Panc1 (cell line): ENCODE data around the gene MYLK3. TPM values are rescaled to one million over a fixed set of nuclear protein-coding genes. Genes with fewer than 3 reads are reported as not detected.

Experiments
- ATAC-seq: fragments of 200-7000 bp; cut with Tn5 transposase; 2 replicates; pipeline ENCODE4 v1.9.1; 2020; ENCODE audit warnings: mild to moderate bottlenecking, moderate library complexity
- BruUV-seq: library from RNA; stranded (reverse); fragments of 400-500 nt; replicated peaks from 2 replicates; lab custom pipeline; 2021; lab: Mats Ljungman, UMichigan
- CTCF ChIA-PET: fragments of 300-600 bp; sonication (Branson Sonifier 250); formaldehyde crosslinking; loops from one replicate; lab custom pipeline; 2022; ENCODE audit warnings: antibody characterized with exemption; lab: Charles Lee
- POLR2A ChIA-PET: fragments of 300-600 bp; sonication (Branson Sonifier 250); formaldehyde crosslinking; loops from one replicate; lab custom pipeline; 2022; ENCODE audit warnings: antibody characterized with exemption; lab: Charles Lee
- DNase-seq: peaks from one replicate; pipeline ENCODE4 v3.0.0-alpha.2; 2010; ENCODE audit warnings: low read depth, low spot score
- H3K27ac ChIP-seq: 2 replicates; pipeline ENCODE4 v1.5.1; 2011; ENCODE audit warnings: mild to moderate bottlenecking, low read length, inconsistent platforms
- H3K27me3 ChIP-seq: fragments of 200-500 bp; sonication (Bioruptor generic); 2 replicates; pipeline ENCODE4 v1.6.0; 2014; ENCODE audit warnings: low read length, inconsistent platforms; ENCODE audit not compliant: control insufficient read depth, insufficient read depth
- H3K36me3 ChIP-seq: fragments of 200-500 bp; sonication (Bioruptor generic); 2 replicates; pipeline ENCODE4 v1.5.1; 2014; ENCODE audit warnings: inconsistent platforms, mild to moderate bottlenecking, low read length, moderate library complexity; ENCODE audit not compliant: control insufficient read depth, insufficient read depth
- H3K4me1 ChIP-seq: 2 replicates; pipeline ENCODE4 v1.5.1; 2011; ENCODE audit warnings: inconsistent platforms, mild to moderate bottlenecking, low read length, moderate library complexity; ENCODE audit not compliant: control insufficient read depth, insufficient read depth
- H3K4me3 ChIP-seq, 2 experiments: 2 replicates each; pipeline ENCODE4 v1.5.1; 2011 to 2012; ENCODE audit warnings: low read depth in 2 of 2, low read length in 2 of 2, mild to moderate bottlenecking in 2 of 2, inconsistent platforms in 1 of 2, moderate library complexity in 1 of 2
- H3K9me3 ChIP-seq: fragments of 200-500 bp; sonication (Bioruptor generic); 2 replicates; pipeline ENCODE4 v1.5.1; 2014; ENCODE audit warnings: low read depth, mild to moderate bottlenecking, inconsistent platforms, low read length, moderate library complexity; ENCODE audit not compliant: control insufficient read depth, insufficient read depth
- POLR2AphosphoS5 ChIP-seq: IDR thresholded peaks from 2 replicates; pipeline ENCODE4 v1.6.1; 2012; ENCODE audit warnings: mild to moderate bottlenecking, low read depth, low read length, moderate library complexity
- SIN3A ChIP-seq: IDR thresholded peaks from 2 replicates; pipeline ENCODE4 v1.6.1; 2012; ENCODE audit warnings: low read depth, mild to moderate bottlenecking, low read length, moderate library complexity, borderline replicate concordance; ENCODE audit not compliant: insufficient read depth
- TCF7L2 ChIP-seq: IDR thresholded peaks from 2 replicates; pipeline ENCODE4 v1.6.1; 2011; ENCODE audit warnings: mild to moderate bottlenecking, low read depth, low read length, inconsistent platforms
- in situ Hi-C: cut with HindIII; loops from 2 replicates; pipeline ENCODE4 v1.10.0; 2016; ENCODE audit warnings: low sequenced_read_pairs, low pct_unique_long_range_greater_than_20kb
- intact Hi-C: fragments of 100-400 bp; cut with micrococcal nuclease; formaldehyde crosslinking; loops from one replicate; pipeline ENCODE4 v1.10.0; 2022; ENCODE audit not compliant: unreplicated experiment
- total RNA-seq: library from RNA; stranded (reverse); gene quantifications from one replicate; pipeline ENCODE4 v1.2.1, GENCODE V29; 2021; ENCODE audit not compliant: unreplicated experiment
- TF ChIP-seq, protein P1 (sequence below), 2 experiments: IDR thresholded peaks; 2 replicates each; pipeline ENCODE4 v1.6.1; 2011 to 2012; ENCODE audit warnings: low read depth in 2 of 2, control low read depth in 1 of 2, low read length in 1 of 2, mild to moderate bottlenecking in 1 of 2, moderate library complexity in 1 of 2; ENCODE audit not compliant: insufficient read depth in 1 of 2
- TF ChIP-seq, protein P2 (sequence below): fragments of 450-650 bp; IDR thresholded peaks from 2 replicates; pipeline ENCODE4 v1.5.1; 2017; ENCODE audit warnings: mild to moderate bottlenecking

MYLK3 gene
- total RNA-seq, 1 experiment from 2014 or later, result 0.31 TPM

DNA sequence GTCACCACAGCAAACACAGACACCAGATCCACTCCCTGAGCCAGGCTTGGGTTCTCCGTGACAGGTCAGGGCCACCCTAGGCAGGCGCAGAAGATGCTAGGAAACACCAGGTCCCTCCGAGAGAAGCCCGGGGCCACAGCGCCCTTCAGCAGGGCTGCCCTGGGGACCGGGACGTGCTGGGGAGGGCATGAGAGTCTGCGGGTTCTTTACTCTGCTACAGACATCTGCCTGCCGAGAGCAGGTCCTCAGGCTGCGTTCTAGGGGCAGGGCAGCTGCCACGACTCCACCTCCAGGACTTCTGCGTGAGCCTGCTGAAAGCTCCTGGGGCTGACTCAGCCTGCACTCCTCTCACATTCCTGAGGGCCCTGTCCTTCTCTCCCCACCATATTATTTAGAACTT, 11.4 kb downstream of the MYLK3 start:
- Histone ChIP-seq H3K36me3 (no peaks in the 10 kb centered on the region), H3K4me1 (no peaks in the 10 kb centered on the region), H3K4me3 (no peak overlapping the region), H3K27me3 (no peaks in the 10 kb centered on the region), H3K9me3 (no peaks in the 10 kb centered on the region), H3K27ac (no peak overlapping the region)
- in situ Hi-C loops, result no loop called here
- BruUV-seq, result no TSS peak
- POLR2A ChIA-PET, result no interaction called here
- CTCF ChIA-PET, result no interaction called here
- ATAC-seq, result no peak
- TF ChIP-seq SIN3A (no peak), TCF7L2 (no peak), POLR2AphosphoS5 (no peak)
- TF ChIP-seq, protein P1, sequence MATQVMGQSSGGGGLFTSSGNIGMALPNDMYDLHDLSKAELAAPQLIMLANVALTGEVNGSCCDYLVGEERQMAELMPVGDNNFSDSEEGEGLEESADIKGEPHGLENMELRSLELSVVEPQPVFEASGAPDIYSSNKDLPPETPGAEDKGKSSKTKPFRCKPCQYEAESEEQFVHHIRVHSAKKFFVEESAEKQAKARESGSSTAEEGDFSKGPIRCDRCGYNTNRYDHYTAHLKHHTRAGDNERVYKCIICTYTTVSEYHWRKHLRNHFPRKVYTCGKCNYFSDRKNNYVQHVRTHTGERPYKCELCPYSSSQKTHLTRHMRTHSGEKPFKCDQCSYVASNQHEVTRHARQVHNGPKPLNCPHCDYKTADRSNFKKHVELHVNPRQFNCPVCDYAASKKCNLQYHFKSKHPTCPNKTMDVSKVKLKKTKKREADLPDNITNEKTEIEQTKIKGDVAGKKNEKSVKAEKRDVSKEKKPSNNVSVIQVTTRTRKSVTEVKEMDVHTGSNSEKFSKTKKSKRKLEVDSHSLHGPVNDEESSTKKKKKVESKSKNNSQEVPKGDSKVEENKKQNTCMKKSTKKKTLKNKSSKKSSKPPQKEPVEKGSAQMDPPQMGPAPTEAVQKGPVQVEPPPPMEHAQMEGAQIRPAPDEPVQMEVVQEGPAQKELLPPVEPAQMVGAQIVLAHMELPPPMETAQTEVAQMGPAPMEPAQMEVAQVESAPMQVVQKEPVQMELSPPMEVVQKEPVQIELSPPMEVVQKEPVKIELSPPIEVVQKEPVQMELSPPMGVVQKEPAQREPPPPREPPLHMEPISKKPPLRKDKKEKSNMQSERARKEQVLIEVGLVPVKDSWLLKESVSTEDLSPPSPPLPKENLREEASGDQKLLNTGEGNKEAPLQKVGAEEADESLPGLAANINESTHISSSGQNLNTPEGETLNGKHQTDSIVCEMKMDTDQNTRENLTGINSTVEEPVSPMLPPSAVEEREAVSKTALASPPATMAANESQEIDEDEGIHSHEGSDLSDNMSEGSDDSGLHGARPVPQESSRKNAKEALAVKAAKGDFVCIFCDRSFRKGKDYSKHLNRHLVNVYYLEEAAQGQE (IDR thresholded peaks at IDR 0.05; ENCODE audit: insufficient read depth in 1 of 2, low read depth in 2 of 2, low read length in 1 of 2), result no peak
- TF ChIP-seq, protein P2, sequence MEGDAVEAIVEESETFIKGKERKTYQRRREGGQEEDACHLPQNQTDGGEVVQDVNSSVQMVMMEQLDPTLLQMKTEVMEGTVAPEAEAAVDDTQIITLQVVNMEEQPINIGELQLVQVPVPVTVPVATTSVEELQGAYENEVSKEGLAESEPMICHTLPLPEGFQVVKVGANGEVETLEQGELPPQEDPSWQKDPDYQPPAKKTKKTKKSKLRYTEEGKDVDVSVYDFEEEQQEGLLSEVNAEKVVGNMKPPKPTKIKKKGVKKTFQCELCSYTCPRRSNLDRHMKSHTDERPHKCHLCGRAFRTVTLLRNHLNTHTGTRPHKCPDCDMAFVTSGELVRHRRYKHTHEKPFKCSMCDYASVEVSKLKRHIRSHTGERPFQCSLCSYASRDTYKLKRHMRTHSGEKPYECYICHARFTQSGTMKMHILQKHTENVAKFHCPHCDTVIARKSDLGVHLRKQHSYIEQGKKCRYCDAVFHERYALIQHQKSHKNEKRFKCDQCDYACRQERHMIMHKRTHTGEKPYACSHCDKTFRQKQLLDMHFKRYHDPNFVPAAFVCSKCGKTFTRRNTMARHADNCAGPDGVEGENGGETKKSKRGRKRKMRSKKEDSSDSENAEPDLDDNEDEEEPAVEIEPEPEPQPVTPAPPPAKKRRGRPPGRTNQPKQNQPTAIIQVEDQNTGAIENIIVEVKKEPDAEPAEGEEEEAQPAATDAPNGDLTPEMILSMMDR, result no peak
- no peak for DNase-seq
- intact Hi-C loops, result no loop called here

DNA sequence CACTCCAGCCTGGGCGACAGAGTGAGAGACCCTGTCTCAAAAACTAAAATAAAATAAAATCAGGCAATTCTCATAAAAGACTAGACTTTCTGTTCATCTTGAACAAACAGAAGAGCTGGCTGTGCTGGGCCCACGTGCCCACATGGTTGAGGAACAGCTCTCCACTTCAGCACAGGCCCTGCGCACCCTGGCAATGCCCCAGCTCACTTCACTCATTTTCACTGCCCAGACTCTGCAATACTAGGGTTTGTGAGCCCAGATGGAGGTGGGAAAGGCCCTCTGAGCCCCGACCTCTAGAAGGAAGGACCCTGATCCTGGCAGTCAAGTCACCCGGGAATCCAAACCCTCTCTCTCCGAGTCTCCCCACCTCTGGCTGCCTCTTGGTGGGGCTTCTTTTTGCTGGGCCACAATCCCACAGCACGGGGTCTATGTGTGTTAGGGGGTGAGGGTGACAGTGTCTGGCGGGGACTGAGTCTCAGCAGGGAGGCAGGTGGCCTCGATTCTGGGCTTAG, 14.8 kb downstream of the MYLK3 start:
- in situ Hi-C loops, result no loop called here
- no peak for ATAC-seq
- H3K9me3 ChIP-seq, result no peaks in the 10 kb centered on the region
- H3K36me3 ChIP-seq, result no peaks in the 10 kb centered on the region
- TF ChIP-seq SIN3A (no peak), TCF7L2 (no peak), POLR2AphosphoS5 (no peak)
- TF ChIP-seq, protein P2, result no peak
- TF ChIP-seq, protein P1 (IDR thresholded peaks at IDR 0.05; ENCODE audit: insufficient read depth in 1 of 2, low read depth in 2 of 2, low read length in 1 of 2), result no peak
- no TSS peak for BruUV-seq
- no peak overlapping the region for H3K4me3 ChIP-seq
- DNase-seq, result no peak
- ChIA-PET POLR2A (no interaction called here), CTCF (no interaction called here)
- H3K4me1 ChIP-seq, result no peaks in the 10 kb centered on the region
- H3K27me3 ChIP-seq, result no peaks in the 10 kb centered on the region
- intact Hi-C loops, result no loop called here
- no peak overlapping the region for H3K27ac ChIP-seq
